ENCODE results near the gene CD69.

DNA sequence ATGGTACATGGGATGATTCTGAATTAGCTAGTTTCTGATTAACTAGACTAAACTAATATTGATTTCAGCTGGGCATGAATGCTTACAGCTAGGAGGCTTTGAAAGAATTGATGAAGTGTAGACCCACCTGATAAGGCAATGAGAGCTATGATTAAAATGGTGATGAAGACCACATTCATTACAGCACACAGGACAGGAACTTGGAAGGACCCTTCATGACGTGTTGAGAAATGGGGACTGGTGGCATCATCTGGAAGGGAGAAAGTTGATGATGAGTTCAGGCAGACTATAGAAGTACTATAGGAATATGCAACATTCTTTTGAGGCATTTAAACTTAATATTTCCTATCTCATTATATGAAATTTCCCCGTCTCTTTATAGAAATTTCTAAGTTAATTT lies 4.5 kb downstream of the CD69 start:
- TF ChIP-seq, protein P1, sequence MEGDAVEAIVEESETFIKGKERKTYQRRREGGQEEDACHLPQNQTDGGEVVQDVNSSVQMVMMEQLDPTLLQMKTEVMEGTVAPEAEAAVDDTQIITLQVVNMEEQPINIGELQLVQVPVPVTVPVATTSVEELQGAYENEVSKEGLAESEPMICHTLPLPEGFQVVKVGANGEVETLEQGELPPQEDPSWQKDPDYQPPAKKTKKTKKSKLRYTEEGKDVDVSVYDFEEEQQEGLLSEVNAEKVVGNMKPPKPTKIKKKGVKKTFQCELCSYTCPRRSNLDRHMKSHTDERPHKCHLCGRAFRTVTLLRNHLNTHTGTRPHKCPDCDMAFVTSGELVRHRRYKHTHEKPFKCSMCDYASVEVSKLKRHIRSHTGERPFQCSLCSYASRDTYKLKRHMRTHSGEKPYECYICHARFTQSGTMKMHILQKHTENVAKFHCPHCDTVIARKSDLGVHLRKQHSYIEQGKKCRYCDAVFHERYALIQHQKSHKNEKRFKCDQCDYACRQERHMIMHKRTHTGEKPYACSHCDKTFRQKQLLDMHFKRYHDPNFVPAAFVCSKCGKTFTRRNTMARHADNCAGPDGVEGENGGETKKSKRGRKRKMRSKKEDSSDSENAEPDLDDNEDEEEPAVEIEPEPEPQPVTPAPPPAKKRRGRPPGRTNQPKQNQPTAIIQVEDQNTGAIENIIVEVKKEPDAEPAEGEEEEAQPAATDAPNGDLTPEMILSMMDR (IDR thresholded peaks at IDR 0.05) = no peak
- no peak for TF ChIP-seq POLR2A (IDR thresholded peaks at IDR 0.05)
